ENCODE measurements around the gene COPS6. TPM values are rescaled to one million over a fixed set of nuclear protein-coding genes. Genes with fewer than 3 reads are reported as not detected.

The COPS6 gene
- total RNA-seq, 2 donors from 2014 or later: 109 to 121 TPM

GRCh38 chr7:100075418-100075817 is 13.4 kb upstream of the COPS6 start:
- Mint-ChIP-seq H3K4me1 (peaks cover 8% of the 10 kb centered on the region), H3K27me3 (ENCODE audit: insufficient read depth) (no peaks in the 10 kb centered on the region), H3K27ac (no peak overlapping the region), H3K36me3 (ENCODE audit: low read depth) (peaks cover 97% of the 10 kb centered on the region), H3K4me3 (no peak overlapping the region), H3K9me3 (peaks cover 77% of the 10 kb centered on the region)
- H3K4me1 ChIP-seq (ENCODE audit: control insufficient read depth, insufficient read depth, low read length): peaks cover 5% of the 10 kb centered on the region
- H3K36me3 ChIP-seq (ENCODE audit: control insufficient read depth, insufficient read depth, low read length): peaks cover 97% of the 10 kb centered on the region
- DNase-seq: no peak
- H3K9me3 ChIP-seq (ENCODE audit: control insufficient read depth, low read length): peaks cover 82% of the 10 kb centered on the region
- H3K27ac ChIP-seq (ENCODE audit: low read depth, low read length): no peak overlapping the region
- no peaks in the 10 kb centered on the region for H3K27me3 ChIP-seq (ENCODE audit: control insufficient read depth, insufficient read depth, low read length, poor library complexity, severe bottlenecking)
- TF ChIP-seq CTCF (conservative IDR thresholded peaks at IDR 0.05): no peak
- H3K9ac ChIP-seq (ENCODE audit: extremely low read depth, low read length, poor library complexity, severe bottlenecking): no peak overlapping the region
- peak overlapping the region; percentile 28 for H3K4me3 ChIP-seq (ENCODE audit: low read length)
- 97 to 100% methylated on average over 4 to 6 of the region's 6 CpGs for WGBS, 2 experiments (ENCODE audit: insufficient coverage in 1 of 2, insufficient read length in 1 of 2)

- peaks cover 79% of the 10 kb centered on the region for H3K36me3 ChIP-seq (ENCODE audit: control insufficient read depth, insufficient read depth, low read length)
- H3K4me3 Mint-ChIP-seq: no peak overlapping the region
Observed at GRCh38 chr7:100077205-100077604, 11.6 kb upstream of the COPS6 start.

GRCh38 chr7:100079024-100079560 is 9.7 kb upstream of the COPS6 start:
- Histone ChIP-seq H3K27me3 (ENCODE audit: control insufficient read depth, insufficient read depth, low read length, poor library complexity, severe bottlenecking) (no peaks in the 10 kb centered on the region), H3K9ac (ENCODE audit: extremely low read depth, low read length, poor library complexity, severe bottlenecking) (no peak overlapping the region), H3K4me1 (ENCODE audit: control insufficient read depth, insufficient read depth, low read length) (peaks cover 5% of the 10 kb centered on the region), H3K4me3 (ENCODE audit: low read length) (peak overlapping the region; percentile 99), H3K9me3 (ENCODE audit: control insufficient read depth, low read length) (peaks cover 46% of the 10 kb centered on the region), H3K27ac (ENCODE audit: low read depth, low read length) (no peak overlapping the region), H3K36me3 (ENCODE audit: control insufficient read depth, insufficient read depth, low read length) (peaks cover 61% of the 10 kb centered on the region)
- peak overlapping the region; percentile 95 for H3K4me3 Mint-ChIP-seq
- no peak for TF ChIP-seq CTCF (conservative IDR thresholded peaks at IDR 0.05)
- peaks cover 64% of the 10 kb centered on the region for H3K36me3 Mint-ChIP-seq (ENCODE audit: low read depth)
- 94 to 97% methylated on average over 6 to 7 of the region's 7 CpGs for WGBS, 2 experiments (ENCODE audit: insufficient coverage in 1 of 2, insufficient read length in 1 of 2)
- H3K27me3 Mint-ChIP-seq (ENCODE audit: insufficient read depth): no peaks in the 10 kb centered on the region
- DNase-seq: no peak
- peak overlapping the region; percentile 82 for H3K27ac Mint-ChIP-seq
- peaks cover 15% of the 10 kb centered on the region for H3K4me1 Mint-ChIP-seq
- peaks cover 44% of the 10 kb centered on the region for H3K9me3 Mint-ChIP-seq

More at GRCh38 chr7:100077205-100077604, 11.6 kb upstream of the COPS6 start:
- H3K27ac ChIP-seq (ENCODE audit: low read depth, low read length): no peak overlapping the region
- peaks cover 65% of the 10 kb centered on the region for H3K9me3 ChIP-seq (ENCODE audit: control insufficient read depth, low read length)
- peaks cover 5% of the 10 kb centered on the region for H3K4me1 ChIP-seq (ENCODE audit: control insufficient read depth, insufficient read depth, low read length)
- no peak for TF ChIP-seq CTCF (conservative IDR thresholded peaks at IDR 0.05)
- H3K4me1 Mint-ChIP-seq: peaks cover 10% of the 10 kb centered on the region
- H3K27ac Mint-ChIP-seq: no peak overlapping the region
- peaks cover 83% of the 10 kb centered on the region for H3K36me3 Mint-ChIP-seq (ENCODE audit: low read depth)
- H3K9me3 Mint-ChIP-seq: peaks cover 62% of the 10 kb centered on the region
- DNase-seq: no peak
- WGBS, 2 experiments (ENCODE audit: insufficient coverage in 1 of 2, insufficient read length in 1 of 2): 89 to 100% methylated on average over 3 to 4 of the region's 4 CpGs
- no peaks in the 10 kb centered on the region for H3K27me3 Mint-ChIP-seq (ENCODE audit: insufficient read depth)
- no peaks in the 10 kb centered on the region for H3K27me3 ChIP-seq (ENCODE audit: control insufficient read depth, insufficient read depth, low read length, poor library complexity, severe bottlenecking)
- H3K4me3 ChIP-seq (ENCODE audit: low read length): no peak overlapping the region
- no peak overlapping the region for H3K9ac ChIP-seq (ENCODE audit: extremely low read depth, low read length, poor library complexity, severe bottlenecking)

All from endodermal cell (in vitro differentiated cells).